ENCODE data around the gene EPG5. TPM values are rescaled to one million over a fixed set of nuclear protein-coding genes. Genes with fewer than 3 reads are reported as not detected.
"Not testable (repeated sequence)": the region's sequence is repeated elsewhere in the genome, so short reads cannot be mapped to it uniquely, and the experiment has no call there.

Gene EPG5
- total RNA-seq, 4 donors from 2014 or later, result 18.7 to 30.3 (median 24.0) TPM

DNA sequence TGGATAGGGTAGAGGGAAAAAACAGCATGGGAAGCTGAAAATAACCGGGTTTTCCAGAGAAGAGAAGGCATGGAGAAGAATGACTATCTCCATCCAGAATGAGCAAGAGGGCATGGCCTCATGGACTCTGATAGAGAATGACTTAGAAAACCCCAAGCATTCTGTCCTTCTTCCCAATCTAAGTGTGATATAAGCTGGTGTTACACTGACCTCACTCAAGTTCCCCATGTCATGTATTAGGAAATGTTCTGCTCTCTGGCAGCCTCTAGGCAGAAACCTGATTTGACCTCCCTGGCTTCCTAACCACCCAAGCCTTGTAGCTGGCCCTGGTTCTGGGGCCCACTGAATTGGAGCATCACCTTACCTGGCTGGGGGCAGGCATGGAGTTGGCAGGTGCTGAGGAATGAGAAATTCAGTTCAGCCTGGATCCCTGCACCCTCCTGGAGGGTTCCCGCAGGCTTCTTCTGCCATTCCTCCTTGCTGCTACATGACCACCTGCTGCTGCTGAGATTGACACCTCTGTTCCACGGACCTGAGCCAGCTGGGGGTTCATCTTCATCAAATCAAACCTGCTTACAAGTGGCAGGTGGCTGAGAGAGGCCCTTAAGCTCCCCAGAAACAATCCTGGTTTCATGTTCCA, 146.9 kb downstream of the EPG5 start:
- no peak for TF ChIP-seq POLR2A (IDR thresholded peaks at IDR 0.05)
- TF ChIP-seq, protein P1, sequence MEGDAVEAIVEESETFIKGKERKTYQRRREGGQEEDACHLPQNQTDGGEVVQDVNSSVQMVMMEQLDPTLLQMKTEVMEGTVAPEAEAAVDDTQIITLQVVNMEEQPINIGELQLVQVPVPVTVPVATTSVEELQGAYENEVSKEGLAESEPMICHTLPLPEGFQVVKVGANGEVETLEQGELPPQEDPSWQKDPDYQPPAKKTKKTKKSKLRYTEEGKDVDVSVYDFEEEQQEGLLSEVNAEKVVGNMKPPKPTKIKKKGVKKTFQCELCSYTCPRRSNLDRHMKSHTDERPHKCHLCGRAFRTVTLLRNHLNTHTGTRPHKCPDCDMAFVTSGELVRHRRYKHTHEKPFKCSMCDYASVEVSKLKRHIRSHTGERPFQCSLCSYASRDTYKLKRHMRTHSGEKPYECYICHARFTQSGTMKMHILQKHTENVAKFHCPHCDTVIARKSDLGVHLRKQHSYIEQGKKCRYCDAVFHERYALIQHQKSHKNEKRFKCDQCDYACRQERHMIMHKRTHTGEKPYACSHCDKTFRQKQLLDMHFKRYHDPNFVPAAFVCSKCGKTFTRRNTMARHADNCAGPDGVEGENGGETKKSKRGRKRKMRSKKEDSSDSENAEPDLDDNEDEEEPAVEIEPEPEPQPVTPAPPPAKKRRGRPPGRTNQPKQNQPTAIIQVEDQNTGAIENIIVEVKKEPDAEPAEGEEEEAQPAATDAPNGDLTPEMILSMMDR (IDR thresholded peaks at IDR 0.05 in 4 of 5, conservative IDR thresholded peaks at IDR 0.05 in 1 of 5), result no peak
- Histone ChIP-seq H3K4me3 (no peak overlapping the region), H3K36me3 (no peaks in the 10 kb centered on the region), H3K27ac (no peak overlapping the region), H3K9me3 (no peaks in the 10 kb centered on the region), H3K4me1 (no peaks in the 10 kb centered on the region), H3K27me3 (no peaks in the 10 kb centered on the region)
- DNase-seq (no peak), ATAC-seq (no peak)
- intact Hi-C loops (cut with DNase I; ENCODE audit: low total_unique reads) (no loop called here), in situ Hi-C loops (cut with MboI; ENCODE audit: low sequenced_read_pairs in 4 of 4) (no loop called here)

DNA sequence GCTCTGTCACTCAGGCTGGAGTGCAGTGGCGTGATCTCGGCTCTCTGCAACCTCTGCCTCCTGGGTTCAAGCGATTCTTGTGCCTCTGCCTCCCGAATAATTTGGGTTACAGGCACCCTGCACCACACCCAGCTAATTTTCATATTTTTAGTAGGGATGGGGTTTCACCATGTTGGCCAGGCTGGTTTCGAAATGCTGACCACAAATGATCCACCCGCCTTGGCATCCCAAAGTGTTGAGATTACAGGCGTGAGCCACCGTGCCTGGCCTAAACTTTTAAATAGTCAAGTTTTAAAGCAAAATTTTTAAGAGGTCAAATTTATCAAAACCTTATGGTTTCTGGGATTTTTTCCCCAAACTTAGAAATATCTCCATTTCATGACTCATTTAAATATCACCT, 148.4 kb downstream of the EPG5 start:
- H3K9me3 ChIP-seq; H3K4me3 ChIP-seq; H3K4me1 ChIP-seq; H3K36me3 ChIP-seq; H3K27me3 ChIP-seq; H3K27ac ChIP-seq; ATAC-seq; DNase-seq; intact Hi-C loops (cut with DNase I; ENCODE audit: low total_unique reads); in situ Hi-C loops (cut with MboI; ENCODE audit: low sequenced_read_pairs in 4 of 4): not testable (repeated sequence)

DNA sequence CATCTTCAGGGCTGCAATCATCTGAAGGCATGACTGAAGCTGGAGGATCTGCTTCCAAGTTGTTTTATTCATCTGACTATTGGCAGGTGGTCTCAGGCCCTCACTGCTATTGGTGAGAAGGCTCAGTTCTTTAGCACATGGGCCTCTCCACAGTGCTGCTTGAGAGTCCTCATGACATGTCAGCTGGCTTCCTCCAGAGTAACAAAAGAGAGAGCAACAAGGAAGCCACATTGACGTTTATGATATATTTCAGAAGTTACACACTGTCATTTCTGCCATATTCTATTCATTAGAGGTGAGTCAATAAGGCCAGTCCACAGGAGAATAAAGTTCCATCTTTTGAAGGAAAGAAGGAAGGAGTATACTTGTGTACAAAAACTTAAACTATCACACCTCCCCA, 149.6 kb downstream of the EPG5 start:
- H3K4me3 ChIP-seq, result no peak overlapping the region
- intact Hi-C loops (cut with DNase I; ENCODE audit: low total_unique reads) (no loop called here), in situ Hi-C loops (cut with MboI; ENCODE audit: low sequenced_read_pairs in 4 of 4) (no loop called here)
- H3K9me3 ChIP-seq, result no peaks in the 10 kb centered on the region
- no peaks in the 10 kb centered on the region for H3K36me3 ChIP-seq
- H3K27ac ChIP-seq, result no peak overlapping the region
- no peaks in the 10 kb centered on the region for H3K4me1 ChIP-seq
- DNase-seq (no peak), ATAC-seq (no peak)
- H3K27me3 ChIP-seq, result no peaks in the 10 kb centered on the region
- TF ChIP-seq POLR2A (IDR thresholded peaks at IDR 0.05), result no peak
- TF ChIP-seq, protein P1 (IDR thresholded peaks at IDR 0.05 in 4 of 5, conservative IDR thresholded peaks at IDR 0.05 in 1 of 5), result no peak

DNA sequence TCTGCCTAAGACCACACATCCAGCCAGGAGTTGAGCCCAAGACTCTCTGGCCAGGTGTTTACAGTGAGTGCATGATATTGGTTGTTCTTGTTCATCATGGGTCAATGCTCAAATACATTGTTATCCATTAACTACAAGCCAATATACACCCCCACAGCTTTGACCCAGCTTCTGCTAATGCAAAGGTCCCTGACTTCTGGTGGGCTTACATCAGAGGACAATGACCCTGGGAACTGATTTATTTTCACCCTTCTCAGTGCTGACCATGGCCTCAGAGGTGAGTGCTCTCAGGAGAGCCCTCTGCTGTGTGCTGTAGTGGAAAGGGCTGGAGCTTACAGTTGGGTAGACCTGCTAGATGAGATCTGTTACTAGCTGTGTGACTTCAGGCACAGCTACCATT, 152.4 kb downstream of the EPG5 start:
- in situ Hi-C loops (cut with MboI; ENCODE audit: low sequenced_read_pairs in 4 of 4); DNase-seq; H3K9me3 ChIP-seq; ATAC-seq; H3K36me3 ChIP-seq; H3K27me3 ChIP-seq; H3K4me1 ChIP-seq; H3K27ac ChIP-seq; intact Hi-C loops (cut with DNase I; ENCODE audit: low total_unique reads); H3K4me3 ChIP-seq: not testable (repeated sequence)

DNA sequence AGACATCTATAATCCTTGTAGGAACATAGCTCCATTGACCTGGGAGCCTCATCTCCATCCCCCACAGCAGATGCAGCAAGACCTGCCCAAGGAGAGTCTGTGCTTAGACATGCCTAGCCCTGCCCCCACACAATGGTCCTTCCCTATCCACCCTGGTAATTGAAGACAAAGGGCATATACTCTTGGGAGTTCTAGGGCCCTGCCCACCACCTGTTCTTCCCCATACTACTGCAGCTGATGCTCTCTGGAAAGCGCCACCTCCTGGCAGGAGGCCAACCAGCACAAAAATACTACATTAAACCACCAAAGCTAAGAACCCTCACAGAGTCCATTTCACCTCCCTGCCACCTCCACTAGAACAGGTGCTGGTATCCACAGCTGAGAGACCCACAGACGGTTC, 160.0 kb downstream of the EPG5 start:
- DNase-seq; H3K36me3 ChIP-seq; intact Hi-C loops (cut with DNase I; ENCODE audit: low total_unique reads); in situ Hi-C loops (cut with MboI; ENCODE audit: low sequenced_read_pairs in 4 of 4); H3K4me3 ChIP-seq; ATAC-seq; H3K9me3 ChIP-seq; H3K27ac ChIP-seq; H3K27me3 ChIP-seq; H3K4me1 ChIP-seq: not testable (repeated sequence)

DNA sequence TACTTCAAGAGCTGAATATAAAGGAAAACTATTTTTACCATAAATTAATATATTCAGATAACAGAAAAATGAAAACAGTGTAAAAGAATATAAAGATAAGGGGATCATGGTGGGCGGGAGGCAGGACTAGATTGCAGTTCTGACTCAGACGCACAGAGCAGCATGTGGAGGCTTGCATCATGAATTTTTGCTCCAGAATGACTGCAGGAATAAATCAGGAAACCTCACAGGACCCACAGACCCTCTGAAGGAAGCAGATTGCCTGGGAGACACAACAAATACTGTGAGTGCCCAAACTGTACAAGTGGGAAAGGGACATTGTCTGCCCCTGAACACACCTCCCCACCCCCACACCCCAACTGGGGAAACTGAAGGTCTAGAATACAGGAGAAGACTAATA, 160.9 kb downstream of the EPG5 start:
- DNase-seq (no peak), ATAC-seq (no peak)
- Histone ChIP-seq H3K4me3 (no peak overlapping the region), H3K27ac (no peak overlapping the region), H3K36me3 (no peaks in the 10 kb centered on the region), H3K4me1 (no peaks in the 10 kb centered on the region), H3K27me3 (no peaks in the 10 kb centered on the region), H3K9me3 (peaks cover 0 to 4% (median 0%) of the 10 kb centered on the region in 3 donors)
- intact Hi-C loops (cut with DNase I; ENCODE audit: low total_unique reads) (no loop called here), in situ Hi-C loops (cut with MboI; ENCODE audit: low sequenced_read_pairs in 4 of 4) (no loop called here)
- TF ChIP-seq, protein P1 (IDR thresholded peaks at IDR 0.05 in 4 of 5, conservative IDR thresholded peaks at IDR 0.05 in 1 of 5), result no peak
- TF ChIP-seq POLR2A (IDR thresholded peaks at IDR 0.05), result no peak
